ENCODE data around the gene ZBTB7C. TPM values are rescaled to one million over a fixed set of nuclear protein-coding genes. Genes with fewer than 3 reads are reported as not detected.

Gene ZBTB7C
- total and polyA plus RNA-seq, 9 of the 15 experiments (the other 6 are each of a cell fraction or from before 2014, with no cell fraction given), result not detected

DNA sequence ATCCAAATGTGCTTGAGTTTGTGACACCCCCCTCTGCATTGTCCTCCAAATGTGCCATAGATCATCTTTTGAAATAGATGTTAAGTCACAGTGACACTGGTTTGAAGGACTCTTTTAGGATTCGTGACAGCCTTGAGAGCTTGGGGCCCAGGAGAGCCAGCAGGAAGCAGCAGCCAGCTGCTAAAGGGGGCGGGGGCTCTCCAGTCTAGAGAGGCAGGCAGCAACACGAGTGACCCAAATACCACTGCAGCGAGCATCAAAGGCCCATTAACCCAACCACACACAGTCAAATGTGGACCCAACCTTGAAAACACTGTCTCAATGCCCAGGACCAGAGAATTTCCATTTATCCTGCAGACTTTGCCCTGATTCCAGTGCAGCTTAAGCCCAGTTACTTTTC is 75.6 kb downstream of the ZBTB7C start:
- no peaks in the 10 kb centered on the region for H4K20me1 ChIP-seq (replicated peaks; ENCODE audit: control insufficient read depth, insufficient read depth, low read length)
- H3K9me3 ChIP-seq (replicated peaks; ENCODE audit: control insufficient read depth, insufficient read depth, low read depth, low read length), result no peaks in the 10 kb centered on the region
- peaks cover 0 to 11% of the 10 kb centered on the region in 2 experiments; a peak in 1 of 5 replicates for H3K27me3 ChIP-seq (ENCODE audit: control insufficient read depth in 2 of 2, insufficient read depth in 2 of 2, low read length in 2 of 2)
- no peak overlapping the region for H2AFZ ChIP-seq (ENCODE audit: low read depth, low read length)
- no peak overlapping the region for H3K4me3 ChIP-seq
- no peaks in the 10 kb centered on the region for H3K9me1 ChIP-seq (ENCODE audit: control insufficient read depth, insufficient read depth, low read length)
- no peak overlapping the region for H3K9ac ChIP-seq (ENCODE audit: insufficient read depth in 1 of 2, low read depth in 2 of 2, low read length in 2 of 2)
- H3K4me1 ChIP-seq (replicated peaks in 1 of 2; ENCODE audit: control insufficient read depth in 2 of 2, insufficient read depth in 2 of 2, low read length in 2 of 2), result no peaks in the 10 kb centered on the region; a peak in 1 of 5 replicates
- H3K4me2 ChIP-seq (ENCODE audit: insufficient read depth, low read length), result no peak overlapping the region
- no peaks in the 10 kb centered on the region for H3K36me3 ChIP-seq (ENCODE audit: control insufficient read depth, insufficient read depth, low read length)
- intact Hi-C loops (cut with micrococcal nuclease), result no loop called here
- in situ Hi-C loops (cut with MboI), result no loop called here
- CTCF ChIA-PET (ENCODE audit: low intra/inter-chr PET ratio), result no interaction called here
- no peak for DNase-seq (ENCODE audit: extremely low read depth in 1 of 4, low spot score in 3 of 4)
- no peak overlapping the region for H3K27ac ChIP-seq (ENCODE audit: extremely low read depth, low read depth, low read length)
- ATAC-seq, result no peak
- 6% methylated on average over 3 of the region's 4 CpGs for WGBS (ENCODE audit: insufficient coverage, low coverage, missing lambda C conversion rate)
- POLR2A ChIA-PET, result no interaction called here
- no peaks in the 10 kb centered on the region for H3K79me2 ChIP-seq (ENCODE audit: control insufficient read depth, insufficient read depth, low read length)
- no TSS peak for BruUV-seq (replicated peaks)
- no peak for FAIRE-seq
- no peak for TF ChIP-seq FOXK2 (conservative IDR thresholded peaks at IDR 0.05 in 1 of 2, IDR thresholded peaks at IDR 0.05 in 1 of 2; ENCODE audit: low read depth in 2 of 2)
- no peak for TF ChIP-seq SMARCA5 (IDR thresholded peaks at IDR 0.05)
- no peak for TF ChIP-seq EHMT2 (IDR thresholded peaks at IDR 0.05)
- TF ChIP-seq NFE2L1 (tag; IDR thresholded peaks at IDR 0.05; ENCODE audit: borderline replicate concordance, low read depth), result no peak
- TF ChIP-seq, protein P1, sequence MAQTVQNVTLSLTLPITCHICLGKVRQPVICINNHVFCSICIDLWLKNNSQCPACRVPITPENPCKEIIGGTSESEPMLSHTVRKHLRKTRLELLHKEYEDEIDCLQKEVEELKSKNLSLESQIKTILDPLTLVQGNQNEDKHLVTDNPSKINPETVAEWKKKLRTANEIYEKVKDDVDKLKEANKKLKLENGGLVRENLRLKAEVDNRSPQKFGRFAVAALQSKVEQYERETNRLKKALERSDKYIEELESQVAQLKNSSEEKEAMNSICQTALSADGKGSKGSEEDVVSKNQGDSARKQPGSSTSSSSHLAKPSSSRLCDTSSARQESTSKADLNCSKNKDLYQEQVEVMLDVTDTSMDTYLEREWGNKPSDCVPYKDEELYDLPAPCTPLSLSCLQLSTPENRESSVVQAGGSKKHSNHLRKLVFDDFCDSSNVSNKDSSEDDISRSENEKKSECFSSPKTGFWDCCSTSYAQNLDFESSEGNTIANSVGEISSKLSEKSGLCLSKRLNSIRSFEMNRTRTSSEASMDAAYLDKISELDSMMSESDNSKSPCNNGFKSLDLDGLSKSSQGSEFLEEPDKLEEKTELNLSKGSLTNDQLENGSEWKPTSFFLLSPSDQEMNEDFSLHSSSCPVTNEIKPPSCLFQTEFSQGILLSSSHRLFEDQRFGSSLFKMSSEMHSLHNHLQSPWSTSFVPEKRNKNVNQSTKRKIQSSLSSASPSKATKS (CRISPR knock-in tag; IDR thresholded peaks at IDR 0.05), result no peak
- no peak for TF ChIP-seq ZNF444 (CRISPR knock-in tag; IDR thresholded peaks at IDR 0.05)
- no peak for TF ChIP-seq RNF2 (IDR thresholded peaks at IDR 0.05)
- no peak for TF ChIP-seq BRF1 (IDR thresholded peaks at IDR 0.05; ENCODE audit: borderline replicate concordance, extremely low read depth, insufficient read length)
- TF ChIP-seq, protein P2, sequence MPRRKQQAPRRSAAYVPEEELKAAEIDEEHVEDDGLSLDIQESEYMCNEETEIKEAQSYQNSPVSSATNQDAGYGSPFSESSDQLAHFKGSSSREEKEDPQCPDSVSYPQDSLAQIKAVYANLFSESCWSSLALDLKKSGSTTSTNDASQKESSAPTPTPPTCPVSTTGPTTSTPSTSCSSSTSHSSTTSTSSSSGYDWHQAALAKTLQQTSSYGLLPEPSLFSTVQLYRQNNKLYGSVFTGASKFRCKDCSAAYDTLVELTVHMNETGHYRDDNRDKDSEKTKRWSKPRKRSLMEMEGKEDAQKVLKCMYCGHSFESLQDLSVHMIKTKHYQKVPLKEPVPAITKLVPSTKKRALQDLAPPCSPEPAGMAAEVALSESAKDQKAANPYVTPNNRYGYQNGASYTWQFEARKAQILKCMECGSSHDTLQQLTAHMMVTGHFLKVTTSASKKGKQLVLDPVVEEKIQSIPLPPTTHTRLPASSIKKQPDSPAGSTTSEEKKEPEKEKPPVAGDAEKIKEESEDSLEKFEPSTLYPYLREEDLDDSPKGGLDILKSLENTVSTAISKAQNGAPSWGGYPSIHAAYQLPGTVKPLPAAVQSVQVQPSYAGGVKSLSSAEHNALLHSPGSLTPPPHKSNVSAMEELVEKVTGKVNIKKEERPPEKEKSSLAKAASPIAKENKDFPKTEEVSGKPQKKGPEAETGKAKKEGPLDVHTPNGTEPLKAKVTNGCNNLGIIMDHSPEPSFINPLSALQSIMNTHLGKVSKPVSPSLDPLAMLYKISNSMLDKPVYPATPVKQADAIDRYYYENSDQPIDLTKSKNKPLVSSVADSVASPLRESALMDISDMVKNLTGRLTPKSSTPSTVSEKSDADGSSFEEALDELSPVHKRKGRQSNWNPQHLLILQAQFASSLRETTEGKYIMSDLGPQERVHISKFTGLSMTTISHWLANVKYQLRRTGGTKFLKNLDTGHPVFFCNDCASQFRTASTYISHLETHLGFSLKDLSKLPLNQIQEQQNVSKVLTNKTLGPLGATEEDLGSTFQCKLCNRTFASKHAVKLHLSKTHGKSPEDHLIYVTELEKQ (CRISPR knock-in tag; IDR thresholded peaks at IDR 0.05), result no peak
- TF ChIP-seq, protein P3, sequence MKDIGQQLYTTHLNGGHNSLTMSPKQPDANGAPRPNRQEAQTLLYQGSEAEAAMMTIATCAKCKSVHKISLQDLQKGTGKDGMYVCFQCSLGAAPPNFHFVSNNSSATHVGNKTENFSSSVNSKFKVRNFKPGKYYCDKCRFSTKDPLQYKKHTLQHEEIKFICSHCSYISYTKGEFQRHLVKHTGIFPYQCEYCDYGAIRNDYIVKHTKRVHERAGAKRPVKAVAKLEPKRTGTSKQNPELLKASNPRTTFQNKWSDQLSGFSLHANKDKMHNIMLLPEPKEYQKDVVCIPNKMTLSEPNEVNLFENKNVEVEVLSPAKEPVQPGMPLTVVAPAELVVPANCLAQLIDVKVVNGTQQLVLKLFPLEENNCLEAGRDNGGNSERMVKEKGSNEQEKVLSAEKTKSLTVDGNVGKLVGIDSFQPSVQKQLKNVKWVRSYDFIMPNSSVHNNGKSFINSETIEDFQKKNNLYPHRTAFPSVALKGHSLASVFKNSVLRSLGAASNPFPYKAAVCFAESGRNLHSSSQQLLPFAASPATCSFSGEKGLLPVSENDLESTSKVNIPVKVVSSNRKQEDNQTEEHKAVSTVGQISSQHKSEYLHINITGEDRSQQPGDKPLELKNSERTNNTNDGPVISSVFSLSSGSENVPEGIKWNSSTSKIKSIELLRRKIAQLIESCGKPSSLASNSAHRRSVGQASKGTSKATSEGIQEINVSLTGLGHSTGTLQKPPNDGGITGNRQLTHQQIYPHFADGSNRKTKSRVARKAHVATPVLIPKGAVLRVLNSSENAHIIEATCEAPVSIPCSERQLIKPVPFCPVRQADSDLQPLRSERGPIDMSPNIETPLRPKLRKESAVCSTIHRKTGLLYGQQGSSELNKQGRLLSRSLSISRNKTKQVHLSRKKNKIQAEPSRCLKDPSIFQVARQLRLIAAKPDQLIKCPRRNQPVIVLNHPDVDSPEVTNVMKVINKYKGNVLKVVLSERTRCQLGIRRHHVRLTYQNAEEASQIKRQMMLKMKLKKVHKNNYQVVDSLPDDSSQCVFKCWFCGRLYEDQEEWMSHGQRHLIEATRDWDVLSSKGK (CRISPR knock-in tag; IDR thresholded peaks at IDR 0.05), result no peak
- no peak for TF ChIP-seq SRSF3 (IDR thresholded peaks at IDR 0.05; ENCODE audit: insufficient read depth, low read length)
- no peak for TF ChIP-seq MEF2D (tag; conservative IDR thresholded peaks at IDR 0.05; ENCODE audit: low read depth)
- TF ChIP-seq ZNF507 (tag; conservative IDR thresholded peaks at IDR 0.05), result no peak
- no peak for TF ChIP-seq MAFK (IDR thresholded peaks at IDR 0.05; ENCODE audit: low read length)
- TF ChIP-seq TEAD1 (CRISPR knock-in tag; IDR thresholded peaks at IDR 0.05), result no peak

Measured in K562 (cell line).